KOPT-K1 (cell line): ENCODE measurements around the gene DXO.

ENCODE experiments used
- H3K27ac ChIP-seq: fragments of 200-600 bp; sonication (generic); 2 replicates; pipeline ENCODE4 v1.5.1; 2016; ENCODE audit warnings: antibody characterized with exemption, mild to moderate bottlenecking, low read depth, low read length; ENCODE audit not compliant: poor library complexity, severe bottlenecking
- H3K36me3 ChIP-seq: fragments of 200-600 bp; sonication (generic); 2 replicates; pipeline ENCODE4 v1.5.1; 2017; ENCODE audit warnings: antibody characterized with exemption, mild to moderate bottlenecking, low read length, moderate library complexity; ENCODE audit not compliant: insufficient read depth
- H3K9me3 ChIP-seq: fragments of 200-600 bp; sonication (generic); 2 replicates; pipeline ENCODE4 v1.5.1; 2017; ENCODE audit warnings: antibody characterized with exemption, low read length, mild to moderate bottlenecking; ENCODE audit not compliant: insufficient read depth, poor library complexity, severe bottlenecking

The DXO gene

DNA sequence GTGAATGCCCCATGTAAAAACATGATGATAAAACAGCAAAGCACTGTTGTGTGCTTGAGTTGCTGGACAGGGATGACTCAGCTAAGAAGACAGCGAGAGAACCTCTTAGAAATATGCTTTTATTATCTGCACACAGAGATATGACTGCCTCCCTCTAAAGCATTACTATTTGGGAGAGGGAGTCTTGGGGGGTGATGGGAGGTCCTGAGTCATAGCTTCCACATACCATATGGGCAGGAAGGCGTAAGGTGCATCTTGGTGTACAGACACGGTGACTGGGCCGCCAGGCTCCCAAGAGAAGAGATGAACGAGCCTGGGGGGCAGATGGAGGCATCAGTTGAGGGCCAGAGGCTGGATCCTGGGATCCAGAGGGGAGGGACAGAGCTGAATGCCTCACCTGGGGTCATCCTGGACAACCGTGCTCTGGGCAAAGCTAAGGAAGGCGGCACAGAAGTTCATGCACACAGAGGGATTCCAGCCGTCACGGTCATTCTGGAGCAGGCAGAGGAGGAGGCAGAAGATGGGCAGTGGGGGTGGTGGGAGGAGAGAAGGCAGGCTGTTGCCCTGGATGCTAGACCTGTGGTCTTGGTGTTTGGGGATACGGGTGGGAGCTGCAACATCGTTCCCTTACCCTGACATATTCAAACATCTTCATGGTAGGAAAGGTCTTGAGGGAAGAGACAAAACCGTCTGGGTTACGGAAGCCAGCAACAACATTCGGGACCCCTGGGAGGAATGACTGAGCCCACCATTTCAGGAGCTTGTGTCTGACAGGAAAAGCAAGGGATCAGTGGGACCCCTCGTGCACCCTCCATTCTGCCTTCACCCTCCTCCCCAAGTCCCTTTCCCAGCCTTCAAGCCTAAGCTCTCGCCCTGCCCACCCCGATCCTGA lies 2.0 kb downstream of the DXO start:
- Histone ChIP-seq H3K27ac (no peak overlapping the region), H3K9me3 (no peaks in the 10 kb centered on the region), H3K36me3 (peaks cover 61% of the 10 kb centered on the region)

DNA sequence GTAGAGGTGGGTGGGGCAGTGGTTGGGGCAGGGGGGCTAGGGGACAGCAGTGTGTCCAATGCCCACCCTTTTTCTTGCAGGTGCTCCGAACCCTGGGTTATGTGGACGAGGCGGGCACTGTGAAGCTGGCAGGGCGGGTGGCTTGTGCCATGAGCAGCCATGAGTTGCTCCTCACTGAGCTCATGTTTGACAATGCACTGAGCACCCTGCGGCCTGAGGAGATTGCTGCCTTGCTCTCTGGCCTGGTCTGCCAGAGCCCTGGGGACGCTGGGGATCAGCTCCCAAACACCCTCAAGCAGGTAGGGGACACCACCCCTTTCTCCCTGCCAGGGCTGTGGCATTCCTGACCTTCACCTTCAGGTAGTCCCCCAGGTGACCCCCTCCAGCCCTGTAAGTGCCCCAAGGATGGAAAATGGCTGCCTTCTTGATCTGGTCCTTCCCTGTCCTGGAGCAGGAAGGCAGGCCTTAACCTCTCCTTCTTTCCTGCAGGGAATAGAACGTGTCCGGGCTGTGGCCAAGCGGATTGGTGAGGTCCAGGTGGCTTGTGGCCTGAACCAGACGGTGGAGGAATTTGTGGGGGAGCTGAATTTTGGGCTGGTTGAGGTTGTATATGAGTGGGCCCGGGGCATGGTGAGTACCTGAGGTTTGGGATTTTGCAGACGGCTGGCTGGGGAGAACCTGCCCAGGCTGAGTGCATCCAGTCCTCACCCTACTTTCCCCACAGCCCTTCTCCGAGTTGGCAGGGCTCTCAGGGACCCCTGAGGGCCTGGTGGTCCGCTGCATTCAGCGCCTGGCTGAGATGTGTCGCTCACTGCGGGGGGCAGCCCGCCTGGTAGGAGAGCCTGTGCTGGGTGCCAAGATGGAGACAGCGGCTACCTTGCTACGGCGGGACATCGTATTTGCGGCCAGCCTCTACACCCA lies 2.9 kb downstream of the DXO start:
- peaks cover 70% of the 10 kb centered on the region for H3K36me3 ChIP-seq
- no peaks in the 10 kb centered on the region for H3K9me3 ChIP-seq
- no peak overlapping the region for H3K27ac ChIP-seq

DNA sequence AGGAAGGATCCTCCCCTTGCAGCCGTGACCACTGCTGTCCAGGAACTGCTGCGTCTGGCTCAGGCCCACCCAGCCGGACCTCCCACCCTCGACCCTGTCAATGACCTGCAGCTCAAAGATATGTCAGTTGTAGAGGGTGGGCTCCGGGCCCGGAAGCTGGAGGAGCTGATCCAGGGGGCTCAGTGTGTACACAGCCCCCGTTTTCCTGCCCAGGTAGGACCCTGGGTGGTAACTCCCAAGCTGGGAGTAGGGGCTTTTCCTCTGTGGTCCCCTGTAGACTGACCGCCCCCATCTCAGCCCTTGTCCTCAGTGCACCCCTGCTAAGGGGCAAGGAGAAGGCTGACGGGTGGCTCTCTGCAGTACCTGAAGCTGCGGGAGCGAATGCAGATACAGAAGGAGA lies 3.6 kb downstream of the DXO start:
- H3K9me3 ChIP-seq: no peaks in the 10 kb centered on the region
- H3K36me3 ChIP-seq: peaks cover 77% of the 10 kb centered on the region
- no peak overlapping the region for H3K27ac ChIP-seq

DNA sequence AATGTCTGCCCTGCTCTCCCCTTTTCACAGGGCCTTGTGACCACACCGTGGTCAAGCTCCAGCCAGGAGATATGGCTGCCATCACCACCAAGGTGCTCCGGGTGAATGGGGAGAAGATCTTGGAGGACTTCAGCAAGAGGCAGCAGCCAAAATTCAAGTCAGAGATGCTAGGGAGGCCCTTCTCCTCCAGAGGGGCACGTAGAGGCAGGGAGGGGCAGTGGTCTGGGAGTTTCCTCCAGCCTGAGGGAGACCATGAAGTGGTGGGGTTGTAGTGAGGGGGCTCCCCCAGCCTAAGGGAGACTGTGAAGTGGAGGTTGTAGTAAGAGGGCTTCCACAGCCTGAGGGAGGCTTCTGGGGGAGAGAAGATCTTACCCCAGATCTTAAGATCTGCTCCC lies 4.0 kb downstream of the DXO start:
- Histone ChIP-seq H3K36me3 (peaks cover 81% of the 10 kb centered on the region), H3K27ac (no peak overlapping the region), H3K9me3 (no peaks in the 10 kb centered on the region)

DNA sequence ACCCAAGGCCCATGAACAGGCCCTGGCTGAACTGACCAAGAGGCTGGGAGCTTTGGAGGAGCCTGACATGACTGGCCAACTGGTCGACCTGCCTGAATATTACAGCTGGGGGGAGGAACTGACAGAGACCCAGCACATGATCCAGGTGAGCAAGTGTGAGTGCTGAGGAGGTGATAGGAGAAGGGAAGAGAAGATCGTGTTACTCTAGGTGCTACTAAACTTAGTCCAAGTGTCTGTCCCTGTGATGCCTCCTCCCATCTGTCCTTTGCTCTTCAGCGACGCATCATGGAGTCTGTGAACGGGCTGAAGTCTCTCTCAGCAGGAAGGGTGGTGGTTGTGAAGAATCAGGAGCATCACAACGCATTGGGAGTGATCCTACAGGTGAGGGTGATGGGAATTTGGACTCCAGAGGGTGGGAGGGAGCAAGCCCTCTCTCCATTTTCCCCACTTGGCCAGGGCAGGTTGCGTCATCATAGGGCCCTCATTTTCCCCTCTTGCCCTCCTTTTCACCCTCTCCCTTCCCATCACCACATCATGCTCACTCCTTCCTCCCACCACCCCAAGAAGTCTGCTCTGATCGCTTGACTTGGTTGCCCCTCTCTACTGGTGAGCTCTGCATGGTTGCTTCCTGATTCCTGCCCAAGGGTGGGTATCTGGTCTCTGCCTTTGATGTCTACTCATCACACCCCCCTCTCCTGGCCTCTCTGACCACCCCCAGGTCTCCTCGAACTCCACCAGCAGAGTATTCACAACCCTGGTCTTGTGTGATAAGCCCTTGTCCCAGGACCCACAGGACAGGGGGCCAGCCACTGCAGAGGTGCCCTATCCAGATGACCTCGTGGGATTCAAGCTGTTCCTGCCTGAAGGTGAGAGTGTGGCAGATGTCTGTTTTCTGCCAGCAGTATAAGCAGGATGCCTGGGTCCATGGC lies 4.7 kb downstream of the DXO start:
- H3K36me3 ChIP-seq: peaks cover 88% of the 10 kb centered on the region
- H3K27ac ChIP-seq: no peak overlapping the region
- no peaks in the 10 kb centered on the region for H3K9me3 ChIP-seq

DNA sequence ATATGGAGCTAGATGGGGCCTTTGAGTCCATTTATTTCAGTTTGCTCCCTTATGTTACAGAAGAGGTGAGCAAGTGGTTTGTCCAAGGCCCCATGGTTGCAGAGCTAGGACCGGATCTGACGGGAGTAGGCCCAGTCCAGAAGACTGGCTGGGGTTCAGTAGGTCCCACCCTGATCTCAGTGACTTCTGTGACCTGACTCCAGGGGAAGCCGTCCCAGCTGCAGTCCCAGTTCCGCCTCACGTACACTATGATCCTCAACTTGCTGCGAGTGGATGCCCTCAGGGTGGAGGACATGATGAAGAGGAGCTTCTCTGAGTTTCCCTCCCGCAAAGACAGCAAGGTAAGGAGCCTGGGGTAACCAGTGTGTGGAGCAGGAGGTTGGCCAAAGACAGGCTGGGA lies 5.4 kb downstream of the DXO start:
- no peak overlapping the region for H3K27ac ChIP-seq
- H3K9me3 ChIP-seq: no peaks in the 10 kb centered on the region
- H3K36me3 ChIP-seq: peaks cover 95% of the 10 kb centered on the region

DNA sequence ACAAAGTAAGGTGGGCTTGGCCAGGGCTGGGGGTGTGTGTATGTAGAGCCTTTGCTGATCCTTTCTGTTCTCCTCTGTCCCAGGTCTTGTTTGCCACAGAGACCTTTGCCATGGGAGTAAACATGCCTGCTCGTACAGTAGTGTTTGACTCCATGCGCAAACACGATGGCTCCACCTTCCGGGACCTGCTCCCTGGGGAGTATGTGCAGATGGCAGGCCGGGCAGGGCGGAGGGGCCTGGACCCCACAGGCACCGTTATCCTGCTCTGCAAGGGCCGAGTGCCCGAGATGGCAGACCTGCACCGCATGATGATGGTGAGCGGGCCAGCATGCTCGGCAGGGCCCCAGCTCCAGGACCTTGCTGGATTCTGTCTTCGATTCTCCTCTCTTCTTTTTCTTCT lies 6.2 kb downstream of the DXO start:
- no peak overlapping the region for H3K27ac ChIP-seq
- no peaks in the 10 kb centered on the region for H3K9me3 ChIP-seq
- H3K36me3 ChIP-seq: peaks cover 100% of the 10 kb centered on the region

DNA sequence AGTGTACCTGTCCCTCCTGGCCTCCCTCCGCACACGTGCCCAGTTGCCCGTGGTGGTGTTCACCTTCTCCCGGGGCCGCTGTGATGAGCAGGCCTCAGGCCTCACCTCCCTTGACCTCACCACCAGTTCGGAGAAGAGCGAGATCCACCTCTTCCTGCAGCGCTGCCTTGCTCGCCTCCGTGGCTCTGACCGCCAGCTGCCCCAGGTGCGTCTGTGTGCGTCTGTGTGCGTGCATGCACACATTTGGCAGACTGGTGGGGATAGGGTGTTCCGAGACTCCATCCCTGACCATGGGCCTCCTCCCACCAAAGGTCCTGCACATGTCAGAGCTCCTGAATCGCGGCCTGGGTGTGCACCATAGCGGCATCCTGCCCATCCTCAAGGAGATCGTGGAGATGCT lies 8.0 kb downstream of the DXO start:
- H3K36me3 ChIP-seq: peaks cover 91% of the 10 kb centered on the region
- no peaks in the 10 kb centered on the region for H3K9me3 ChIP-seq
- H3K27ac ChIP-seq: no peak overlapping the region

DNA sequence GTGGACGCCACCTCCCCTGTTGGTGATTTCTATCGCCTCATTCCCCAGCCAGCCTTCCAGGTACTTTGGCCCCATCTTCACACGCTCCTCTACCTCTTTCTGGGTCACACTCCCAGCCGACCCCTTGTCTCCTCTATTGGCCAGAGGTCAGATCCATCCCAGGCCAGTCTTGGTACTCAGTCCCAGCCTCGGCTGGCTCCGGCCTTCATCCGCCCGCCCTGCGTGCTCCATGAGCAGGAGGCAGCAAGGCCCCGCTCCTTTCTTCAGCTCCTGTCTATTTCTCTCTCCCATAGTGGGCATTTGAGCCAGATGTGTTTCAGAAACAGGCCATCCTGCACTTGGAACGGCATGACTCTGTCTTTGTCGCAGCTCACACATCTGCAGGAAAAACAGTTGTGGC lies 10.3 kb downstream of the DXO start:
- H3K36me3 ChIP-seq: peaks cover 76% of the 10 kb centered on the region
- no peaks in the 10 kb centered on the region for H3K9me3 ChIP-seq
- no peak overlapping the region for H3K27ac ChIP-seq

DNA sequence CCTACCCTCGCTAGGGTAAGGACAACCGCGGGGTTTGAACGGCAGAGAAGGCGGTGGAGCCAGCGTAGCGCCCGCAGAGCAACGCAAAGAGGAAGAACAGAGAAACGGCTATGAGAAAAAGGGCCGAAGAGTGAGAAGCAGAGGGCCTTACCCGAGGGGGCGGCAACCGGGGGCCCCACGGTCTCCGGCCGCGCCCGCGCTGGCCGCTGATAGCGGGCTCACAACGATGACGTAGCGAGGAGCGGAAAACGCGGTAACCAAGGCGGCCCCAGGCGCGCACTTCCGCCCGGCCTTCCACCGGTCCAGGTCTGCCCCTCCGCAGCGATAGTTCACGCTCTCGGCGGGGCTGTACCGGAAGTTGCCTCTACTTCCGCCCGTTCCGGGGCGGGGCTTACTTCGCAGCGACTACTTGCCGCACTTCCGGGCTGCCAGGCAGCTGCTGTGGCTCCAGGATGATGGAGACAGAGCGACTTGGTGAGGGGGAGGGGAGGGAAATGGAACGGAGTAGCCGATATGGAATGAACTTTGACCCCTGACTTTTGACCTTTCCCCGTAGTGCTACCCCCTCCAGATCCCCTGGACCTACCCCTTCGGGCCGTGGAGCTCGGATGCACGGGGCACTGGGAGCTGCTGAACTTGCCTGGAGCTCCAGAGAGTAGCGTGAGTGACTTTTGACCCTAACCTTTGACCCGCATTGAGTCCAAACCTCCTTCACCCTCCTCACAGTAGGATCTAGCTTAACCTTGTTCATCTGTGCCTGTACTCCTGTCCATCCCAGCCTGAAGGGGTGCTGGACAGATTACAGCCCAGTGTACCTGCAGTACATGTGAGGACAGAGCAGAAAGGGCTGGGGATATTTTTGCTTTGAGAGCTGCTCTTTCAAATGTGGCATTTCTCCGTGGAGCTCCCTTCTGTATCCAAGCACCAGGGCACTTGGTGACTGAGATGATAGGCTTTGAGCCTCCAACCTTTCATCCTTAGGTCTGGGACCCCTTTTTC lies 12.9 kb downstream of the DXO start, which contains the start of the genes NELFE and SKIC2:
NELFE (minus strand) TSS at position 231 of the 999 bp plus-strand sequence. CDS start 525 bp downstream, outside the sequence.
SKIC2 (plus strand) TSS at position 435 of the 999 bp plus-strand sequence; CDS start at position 453, 18 bp downstream.
- H3K9me3 ChIP-seq: no peaks in the 10 kb centered on the region
- H3K36me3 ChIP-seq: peaks cover 76% of the 10 kb centered on the region
- peak within 1 kb of the TSS; percentile 77 for H3K27ac ChIP-seq

DNA sequence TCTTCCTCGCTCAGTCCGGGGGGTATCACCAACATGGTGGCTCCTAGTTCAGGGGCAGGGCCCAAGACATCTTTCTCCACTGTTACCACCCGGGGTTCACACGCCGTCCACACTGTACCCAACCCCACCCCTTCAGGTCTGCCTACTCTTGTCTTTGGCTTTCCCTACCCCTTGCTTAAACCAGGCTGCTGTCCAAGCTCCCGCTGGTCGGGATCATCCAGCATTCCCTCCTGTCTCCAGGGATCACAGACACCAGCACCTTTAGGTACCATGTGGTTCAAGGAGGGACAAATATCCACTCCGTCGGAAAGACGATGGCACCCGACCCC lies 13.6 kb downstream of the DXO start:
- Histone ChIP-seq H3K9me3 (no peaks in the 10 kb centered on the region), H3K27ac (peak overlapping the region; percentile 77), H3K36me3 (peaks cover 76% of the 10 kb centered on the region)

DNA sequence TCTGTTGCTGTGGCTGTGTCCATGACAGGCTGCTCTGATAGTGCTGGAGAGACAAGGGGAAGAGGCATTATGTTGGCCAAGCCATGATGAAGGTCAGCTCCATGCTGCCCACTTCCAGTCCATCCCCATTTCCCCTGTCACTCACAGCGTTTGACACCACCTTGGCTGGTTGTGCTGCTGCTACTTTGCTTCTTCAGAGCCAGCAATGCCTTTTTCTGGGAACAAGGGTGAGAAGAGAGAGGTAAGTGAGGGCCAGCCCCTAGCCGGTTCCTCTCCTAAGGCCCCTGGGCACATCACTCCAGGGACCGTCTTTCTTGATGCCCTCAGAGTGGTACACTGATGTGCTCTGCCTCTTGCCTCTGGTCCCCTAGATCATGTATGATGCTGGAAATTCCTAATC lies 15.1 kb downstream of the DXO start:
- no peaks in the 10 kb centered on the region for H3K9me3 ChIP-seq
- H3K36me3 ChIP-seq: peaks cover 76% of the 10 kb centered on the region
- no peak overlapping the region for H3K27ac ChIP-seq

DNA sequence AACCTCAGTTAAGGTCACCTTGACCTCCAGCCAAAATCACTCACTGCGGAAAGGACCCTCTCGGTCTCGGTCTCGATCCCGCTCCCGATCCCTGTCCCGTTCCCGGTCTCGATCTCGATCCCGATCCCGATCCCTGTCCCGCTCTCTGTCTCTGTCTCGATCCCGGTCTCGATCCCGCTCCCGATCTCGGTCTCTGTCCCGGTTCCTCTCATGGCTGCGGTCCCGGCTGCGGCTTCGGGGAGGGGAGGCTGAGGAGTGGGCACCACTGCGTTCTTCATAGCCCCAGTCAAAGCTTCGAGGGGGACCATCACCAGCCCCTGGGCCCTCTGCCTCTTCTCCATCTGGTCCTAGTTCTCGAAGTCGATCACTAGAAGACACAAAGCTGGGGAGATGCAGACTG lies 17.4 kb downstream of the DXO start:
- peaks cover 68% of the 10 kb centered on the region for H3K36me3 ChIP-seq
- H3K9me3 ChIP-seq: no peaks in the 10 kb centered on the region

More for the DNA sequence above, 17.4 kb downstream of the DXO start:
- no peak overlapping the region for H3K27ac ChIP-seq
